Endodermal cell (in vitro differentiated cells): Measurements from ENCODE around the gene MRPL18. TPM values are rescaled to one million over a fixed set of nuclear protein-coding genes. Genes with fewer than 3 reads are reported as not detected.
"Not testable (repeated sequence)": the region's sequence is repeated elsewhere in the genome, so short reads cannot be mapped to it uniquely, and the experiment has no call there.

Experiments
- DNase-seq: peaks from one replicate; pipeline ENCODE4 v3.0.0-alpha.2; 2017
- H3K27ac ChIP-seq: 2 replicates; pipeline ENCODE4 v1.5.1; 2013; ENCODE audit warnings: mild to moderate bottlenecking, low read depth, low read length, moderate library complexity
- H3K27me3 ChIP-seq: 2 replicates; pipeline ENCODE4 v1.6.1; 2013; ENCODE audit warnings: mild to moderate bottlenecking, low read length, moderate library complexity; ENCODE audit not compliant: insufficient read depth, control insufficient read depth, poor library complexity, severe bottlenecking
- H3K36me3 ChIP-seq: 2 replicates; pipeline ENCODE4 v1.7.0; 2013; ENCODE audit warnings: mild to moderate bottlenecking, low read length, moderate library complexity; ENCODE audit not compliant: control insufficient read depth, insufficient read depth
- H3K4me1 ChIP-seq: one replicate; pipeline ENCODE4 v1.7.0; 2013; ENCODE audit warnings: low read length; ENCODE audit not compliant: control insufficient read depth, insufficient read depth
- H3K4me3 ChIP-seq: 2 replicates; pipeline ENCODE4 v1.5.1; 2013; ENCODE audit warnings: mild to moderate bottlenecking, low read length, moderate library complexity
- H3K9ac ChIP-seq: 2 replicates; pipeline ENCODE4 v1.6.1; 2013; ENCODE audit warnings: mild to moderate bottlenecking, low read length, moderate library complexity; ENCODE audit not compliant: poor library complexity, severe bottlenecking; ENCODE audit errors: extremely low read depth
- H3K9me3 ChIP-seq: 2 replicates; pipeline ENCODE4 v1.6.1; 2013; ENCODE audit warnings: mild to moderate bottlenecking, low read length, moderate library complexity; ENCODE audit not compliant: control insufficient read depth
- H3K27ac Mint-ChIP-seq: 2 replicates; pipeline ENCODE4 v1.8.0; 2020; ENCODE audit warnings: mixed read lengths
- H3K27me3 Mint-ChIP-seq: 2 replicates; pipeline ENCODE4 v1.8.0; 2021; ENCODE audit warnings: mild to moderate bottlenecking, mixed read lengths; ENCODE audit not compliant: insufficient read depth
- H3K36me3 Mint-ChIP-seq: 2 replicates; pipeline ENCODE4 v1.8.0; 2020; ENCODE audit warnings: low read depth, mixed read lengths
- H3K4me1 Mint-ChIP-seq: 2 replicates; pipeline ENCODE4 v1.8.0; 2020; ENCODE audit warnings: mixed read lengths
- H3K4me3 Mint-ChIP-seq: 2 replicates; pipeline ENCODE4 v1.8.0; 2020; ENCODE audit warnings: mild to moderate bottlenecking, moderate library complexity, mixed read lengths
- H3K9me3 Mint-ChIP-seq: 2 replicates; pipeline ENCODE4 v1.8.0; 2020; ENCODE audit warnings: mild to moderate bottlenecking, mixed read lengths
- CTCF ChIP-seq: fragments of 200-600 bp; sonication (generic); conservative IDR thresholded peaks from 2 replicates; pipeline ENCODE4 v1.5.0; 2021; ENCODE audit warnings: antibody characterized with exemption, mild to moderate bottlenecking
- WGBS, 2 experiments: methylation state at CpG; one replicate each; pipeline versions ENCODE4 v1.1.5 to v1.1.7; 2013; ENCODE audit warnings: missing lambda C conversion rate in 2 of 2, mixed read lengths in 1 of 2; ENCODE audit not compliant: insufficient coverage in 1 of 2, insufficient read length in 1 of 2; 5-methylcytosine and 5-hydroxymethylcytosine counted together
- total RNA-seq, 2 donors: library from RNA; stranded (reverse); fragmentation: NEBNext Ultra II Directional in 1 of 2; extraction: Animal tissue kit (Norgen Biotek cat#: 25700) in 1 of 2; gene quantifications; 2 replicates in 1 of 2; 3 replicates in 1 of 2; pipeline ENCODE4 v1.2.1, GENCODE V29; 2021

Gene MRPL18
- total RNA-seq, 2 donors from 2014 or later, result 46.7 to 56.9 TPM

- H3K27ac ChIP-seq, result no peak overlapping the region
- Mint-ChIP-seq H3K4me3 (no peak overlapping the region), H3K4me1 (peaks cover 6% of the 10 kb centered on the region), H3K36me3 (peaks cover 72% of the 10 kb centered on the region), H3K27ac (no peak overlapping the region), H3K9me3 (no peaks in the 10 kb centered on the region), H3K27me3 (no peaks in the 10 kb centered on the region)
- no peak overlapping the region for H3K9ac ChIP-seq
- TF ChIP-seq CTCF, result no peak
- peaks cover 99% of the 10 kb centered on the region for H3K36me3 ChIP-seq
- DNase-seq, result no peak
- H3K27me3 ChIP-seq, result no peaks in the 10 kb centered on the region
- H3K9me3 ChIP-seq, result no peaks in the 10 kb centered on the region
- H3K4me3 ChIP-seq, result no peak overlapping the region
- 95 to 100% methylated on average over 1 of the region's 1 CpG for WGBS, 2 experiments
- peaks cover 5% of the 10 kb centered on the region for H3K4me1 ChIP-seq
Measured at GRCh38 chr6:159746759-159747158, 43.5 kb upstream of the MRPL18 start.

GRCh38 chr6:159748127-159748526, 42.1 kb upstream of the MRPL18 start:
- not testable (repeated sequence) for H3K27me3 ChIP-seq, H3K4me1 ChIP-seq, H3K9me3 ChIP-seq, H3K9ac ChIP-seq, H3K27ac ChIP-seq, H3K27me3 Mint-ChIP-seq, H3K4me1 Mint-ChIP-seq, H3K9me3 Mint-ChIP-seq, H3K4me3 Mint-ChIP-seq, H3K4me3 ChIP-seq, DNase-seq
- 96 to 100% methylated on average over 3 to 5 of the region's 7 CpGs for WGBS, 2 experiments
- peaks cover 69% of the 10 kb centered on the region for H3K36me3 Mint-ChIP-seq
- peak overlapping the region; percentile 6 for H3K27ac Mint-ChIP-seq
- H3K36me3 ChIP-seq, result peaks cover 99% of the 10 kb centered on the region

GRCh38 chr6:159751448-159751847, 38.8 kb upstream of the MRPL18 start:
- Histone ChIP-seq H3K9ac (no peak overlapping the region), H3K4me1 (peaks cover 5% of the 10 kb centered on the region), H3K9me3 (no peaks in the 10 kb centered on the region), H3K27ac (no peak overlapping the region), H3K36me3 (peaks cover 99% of the 10 kb centered on the region), H3K4me3 (no peak overlapping the region), H3K27me3 (no peaks in the 10 kb centered on the region)
- 97 to 100% methylated on average over 1 to 3 of the region's 3 CpGs for WGBS, 2 experiments
- no peak for TF ChIP-seq CTCF
- no peak for DNase-seq
- Mint-ChIP-seq H3K4me1 (peaks cover 9% of the 10 kb centered on the region), H3K27ac (peak overlapping the region; percentile 68), H3K9me3 (no peaks in the 10 kb centered on the region), H3K27me3 (no peaks in the 10 kb centered on the region), H3K4me3 (no peak overlapping the region), H3K36me3 (peaks cover 63% of the 10 kb centered on the region)
